Ecto neural progenitor cell (in vitro differentiated cells): ENCODE measurements around the gene FSTL5.

ENCODE experiments used
- DNase-seq: peaks from one replicate; pipeline ENCODE4 v3.0.0-alpha.2; 2018; ENCODE audit warnings: low spot score

FSTL5 gene

DNA sequence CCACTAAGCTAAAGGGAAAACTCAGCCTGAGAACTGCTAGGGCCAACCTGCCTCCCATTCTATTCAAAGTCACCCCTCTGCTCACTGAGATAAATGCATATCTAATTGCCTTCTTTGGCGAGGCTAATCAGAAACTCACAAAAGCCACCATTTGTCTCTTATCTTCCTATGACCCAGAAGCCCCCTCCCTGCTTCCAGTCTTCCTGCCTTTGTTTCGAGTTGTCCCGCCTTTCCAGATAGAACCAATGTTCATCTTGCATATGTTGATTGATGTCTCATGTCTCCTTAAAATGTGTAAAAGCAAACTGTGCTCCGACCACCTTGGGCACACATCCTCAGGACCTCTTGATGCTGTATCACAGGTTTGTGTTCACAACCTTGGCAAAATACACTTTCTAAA lies 459.8 kb downstream of the FSTL5 start:
- DNase-seq: no peak

DNA sequence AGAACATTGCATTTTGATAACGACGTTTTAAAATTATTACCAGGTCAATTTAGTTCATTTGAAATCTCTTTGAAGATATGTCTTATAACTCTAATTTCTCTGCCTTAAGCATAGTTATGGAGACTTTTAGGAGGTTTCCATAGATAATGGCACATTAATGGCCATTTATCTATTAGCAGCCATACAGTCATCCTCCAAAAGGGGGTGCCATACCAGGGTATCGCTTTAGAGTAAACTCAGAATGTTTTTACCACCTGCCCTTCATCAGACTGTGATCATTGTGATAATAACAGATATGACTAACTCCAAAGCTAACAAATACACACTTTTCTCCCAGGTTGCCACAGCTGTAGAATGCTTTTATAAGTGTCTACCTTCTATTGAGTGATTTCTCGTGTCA lies 461.5 kb downstream of the FSTL5 start:
- DNase-seq: no peak

DNA sequence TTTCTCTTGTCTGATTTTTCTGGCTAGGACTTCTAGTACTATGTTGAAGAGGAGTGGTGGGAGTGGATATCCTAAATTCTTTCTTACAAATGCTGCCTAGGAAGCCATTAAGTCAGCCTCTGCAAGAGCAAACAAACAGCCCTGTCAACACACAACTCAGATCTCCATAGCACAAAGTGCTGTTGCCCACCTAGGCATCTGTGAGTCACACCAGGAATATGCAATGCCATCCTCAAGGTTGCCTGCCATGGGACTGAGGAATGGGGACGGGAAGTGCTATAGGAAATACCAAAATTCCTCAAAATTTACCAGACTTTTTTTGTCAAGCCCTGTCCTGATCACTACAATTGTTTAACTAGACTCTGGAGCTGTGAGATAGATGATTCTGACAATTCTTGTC lies 466.9 kb downstream of the FSTL5 start:
- DNase-seq: no peak

DNA sequence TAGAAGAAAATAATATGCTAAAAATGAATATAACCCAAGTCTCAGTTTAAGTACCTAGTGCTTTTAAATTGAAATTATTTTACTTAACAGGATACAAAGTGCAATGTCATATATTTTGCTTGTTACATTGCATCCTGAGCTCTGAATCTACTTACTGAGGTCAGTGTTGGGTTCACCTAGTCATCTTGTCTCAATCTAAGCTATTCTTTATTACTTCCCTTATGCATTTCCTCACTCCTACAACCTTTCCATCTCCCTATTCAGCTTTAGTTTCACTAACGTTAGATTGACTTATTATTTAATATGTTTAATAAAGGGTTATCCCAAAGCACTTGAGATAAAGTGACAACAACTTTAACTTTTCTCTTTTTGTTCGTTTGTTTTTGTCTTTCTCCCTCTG lies 483.7 kb downstream of the FSTL5 start:
- no peak for DNase-seq

DNA sequence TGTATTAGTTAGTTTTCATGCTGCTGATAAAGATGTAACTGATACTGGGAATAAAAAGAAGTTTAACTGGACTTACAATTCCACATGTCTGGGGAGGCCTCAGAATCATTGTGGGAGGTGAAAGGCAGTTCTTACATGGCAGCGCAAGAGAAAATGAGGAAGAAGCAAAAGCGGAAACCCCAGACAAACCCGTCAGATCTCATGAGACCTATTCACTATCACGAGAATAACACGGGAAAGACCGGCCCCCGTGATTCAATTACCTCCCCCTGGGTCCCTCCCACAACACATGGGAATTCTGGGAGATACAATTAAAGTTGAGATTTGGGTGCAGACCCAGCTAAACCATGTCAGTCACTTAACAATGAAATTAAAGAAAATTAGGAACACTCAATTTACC lies 499.1 kb downstream of the FSTL5 start:
- DNase-seq: no peak

DNA sequence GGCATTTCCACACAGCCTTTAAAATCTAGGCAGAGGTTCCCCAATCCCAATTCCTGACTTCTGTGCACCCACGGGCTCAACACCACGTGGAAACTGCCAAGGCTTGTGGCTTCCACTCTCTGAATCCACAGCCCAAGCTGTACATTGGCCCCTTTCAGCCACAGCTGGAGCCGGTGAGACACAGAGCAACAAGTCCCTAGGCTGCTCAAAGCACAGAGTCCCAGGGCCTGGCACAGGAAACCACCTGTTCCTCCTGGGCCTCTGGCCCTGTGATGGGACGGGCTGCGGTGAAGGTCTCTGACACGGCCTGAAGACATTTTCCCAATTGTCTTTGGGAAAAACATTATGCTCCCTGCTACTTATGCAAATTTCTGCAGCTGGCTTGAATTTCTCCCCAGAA lies 500.0 kb downstream of the FSTL5 start:
- no peak for DNase-seq

DNA sequence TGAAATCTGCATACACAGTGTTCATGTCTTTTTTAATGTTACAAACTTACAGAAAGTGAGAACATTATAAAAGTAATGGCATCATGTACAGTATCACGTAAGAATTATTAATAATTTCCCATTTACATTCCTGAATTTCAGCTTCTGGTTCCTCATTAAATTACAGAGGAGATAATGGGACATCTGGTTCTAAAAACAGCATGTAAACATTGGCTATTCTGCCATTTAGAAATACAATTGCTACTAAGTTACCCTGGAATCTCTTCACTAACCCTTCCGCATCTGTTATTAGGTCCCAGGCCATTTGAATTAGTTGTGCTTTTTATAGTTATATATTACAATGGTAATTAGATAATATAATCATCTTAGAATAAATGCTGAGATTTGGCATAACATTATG lies 505.1 kb downstream of the FSTL5 start:
- DNase-seq: no peak

DNA sequence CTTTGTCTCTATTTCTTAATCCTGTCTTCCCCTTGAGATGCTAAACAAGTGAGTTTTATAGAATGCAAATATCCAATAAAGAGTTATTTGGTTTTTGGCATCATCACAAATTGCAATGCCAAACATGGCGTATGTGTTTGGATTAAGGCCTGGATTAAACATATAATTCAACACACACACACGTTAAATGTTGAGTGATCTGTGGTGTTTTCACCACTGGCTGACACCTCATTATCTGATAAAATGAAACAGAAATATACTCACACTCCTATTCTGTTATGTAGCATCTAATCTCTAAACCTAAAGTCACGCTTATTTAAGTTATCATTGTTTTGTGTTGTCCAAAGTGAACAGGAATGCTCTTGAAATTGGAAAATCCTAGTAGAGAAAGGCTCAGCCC lies 506.2 kb downstream of the FSTL5 start:
- DNase-seq: no peak

DNA sequence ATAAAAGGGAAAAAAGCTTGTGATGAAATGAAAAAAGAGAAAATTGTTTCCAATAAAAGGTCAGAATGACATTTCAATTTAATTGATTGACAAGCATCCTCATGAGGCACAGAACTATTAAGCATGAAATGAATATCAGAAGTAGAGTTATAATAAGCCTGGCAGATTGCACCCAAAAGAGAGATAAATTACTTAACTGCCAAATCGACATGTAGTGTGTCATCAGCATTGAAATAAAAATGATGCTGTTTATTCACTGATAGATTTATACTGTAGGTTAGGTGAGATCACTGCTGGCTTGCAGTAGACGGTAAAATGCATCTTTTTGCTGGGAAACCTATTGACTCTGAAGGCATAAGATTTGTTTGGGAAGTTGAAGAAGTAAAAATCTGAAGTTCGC lies 507.2 kb downstream of the FSTL5 start:
- no peak for DNase-seq

DNA sequence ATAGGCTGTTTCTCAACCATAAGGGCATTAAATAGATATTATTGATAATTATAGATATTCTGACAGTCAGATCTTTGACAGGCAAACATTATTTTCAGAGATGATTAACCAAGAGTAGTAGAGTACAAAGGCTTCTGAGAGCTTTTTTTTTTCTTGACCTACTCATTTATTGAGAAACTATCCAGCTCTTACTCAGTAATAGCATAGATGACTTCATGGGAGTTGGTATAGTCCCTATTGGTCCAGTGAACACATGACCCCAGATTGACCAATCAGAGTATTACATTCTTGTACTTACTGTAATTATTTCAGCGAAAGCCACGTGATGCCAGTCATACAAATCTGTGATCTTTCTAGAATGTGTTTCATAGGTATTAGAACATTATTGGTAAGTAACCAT lies 508.7 kb downstream of the FSTL5 start:
- no peak for DNase-seq

DNA sequence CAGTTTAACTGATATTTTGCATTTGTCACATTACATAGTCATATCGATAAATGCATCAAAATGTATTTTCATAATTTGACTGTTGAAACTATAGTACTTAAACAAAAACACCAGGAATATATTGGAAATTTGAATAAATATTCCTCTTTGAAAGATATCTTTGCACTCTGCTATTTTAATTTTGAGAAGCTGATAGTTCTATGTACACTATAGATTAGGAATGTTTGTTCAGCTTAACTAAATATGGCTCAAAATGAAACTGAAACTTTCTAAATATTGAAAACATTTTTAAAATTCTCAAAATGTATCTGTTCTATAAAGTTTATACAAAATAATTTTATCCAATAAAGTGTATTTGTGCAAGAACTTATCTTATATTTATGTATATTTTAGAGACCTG lies 510.1 kb downstream of the FSTL5 start:
- DNase-seq: no peak

DNA sequence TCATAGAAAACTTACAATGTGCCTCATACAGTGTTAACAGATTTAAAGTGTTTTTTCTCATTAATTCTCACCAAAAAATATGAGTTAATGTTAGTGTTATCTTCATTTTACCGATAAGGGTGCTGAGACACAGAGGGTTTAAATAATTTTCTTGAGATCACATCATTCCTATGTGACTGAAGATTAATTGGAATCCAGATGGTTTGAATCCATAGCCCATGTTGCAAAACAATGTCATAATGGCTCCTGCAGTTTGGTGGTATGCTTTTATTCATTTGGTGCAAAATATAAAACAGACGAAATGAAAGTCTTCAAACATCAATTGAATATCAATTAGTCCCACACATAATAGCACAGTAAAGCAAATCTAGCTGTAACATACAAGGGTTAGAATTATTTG lies 512.2 kb downstream of the FSTL5 start:
- DNase-seq: no peak

DNA sequence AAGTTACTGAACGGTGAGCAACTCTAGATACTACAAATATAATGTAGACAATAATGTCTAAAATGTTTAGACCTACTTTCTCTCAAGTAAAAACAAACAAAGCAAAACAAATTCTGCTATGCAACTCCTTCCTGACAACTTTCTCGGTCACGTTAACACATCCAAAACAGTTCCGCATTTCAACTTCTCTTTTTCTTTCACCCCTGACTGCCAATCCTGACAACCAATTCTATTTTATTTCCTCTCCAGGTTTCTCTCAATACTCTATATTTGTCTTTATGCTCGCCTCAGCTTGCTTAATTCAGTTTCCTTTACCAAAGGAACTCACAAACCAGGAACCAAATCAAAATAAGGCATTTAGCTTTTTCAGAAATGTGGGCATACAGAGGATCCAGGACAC lies 513.0 kb downstream of the FSTL5 start:
- no peak for DNase-seq

DNA sequence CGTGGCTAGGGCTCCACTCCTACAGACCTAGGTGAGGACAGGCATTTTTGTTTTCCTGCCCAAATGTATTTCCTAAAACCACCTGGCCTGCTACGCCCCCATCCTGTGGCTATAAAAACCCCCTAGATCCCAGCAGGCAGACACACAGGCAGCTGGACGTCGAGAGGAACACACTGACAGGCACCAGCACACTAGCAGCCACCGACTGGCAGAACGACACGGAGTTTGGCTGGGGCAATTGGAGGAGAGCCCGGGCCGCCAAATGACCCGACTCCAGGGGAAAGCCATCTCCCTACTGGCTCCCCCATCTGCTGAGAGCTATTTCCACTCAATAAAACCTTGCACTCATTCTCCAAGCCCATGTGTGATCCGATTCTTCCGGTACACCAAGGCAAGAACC lies 516.0 kb downstream of the FSTL5 start:
- no peak for DNase-seq

DNA sequence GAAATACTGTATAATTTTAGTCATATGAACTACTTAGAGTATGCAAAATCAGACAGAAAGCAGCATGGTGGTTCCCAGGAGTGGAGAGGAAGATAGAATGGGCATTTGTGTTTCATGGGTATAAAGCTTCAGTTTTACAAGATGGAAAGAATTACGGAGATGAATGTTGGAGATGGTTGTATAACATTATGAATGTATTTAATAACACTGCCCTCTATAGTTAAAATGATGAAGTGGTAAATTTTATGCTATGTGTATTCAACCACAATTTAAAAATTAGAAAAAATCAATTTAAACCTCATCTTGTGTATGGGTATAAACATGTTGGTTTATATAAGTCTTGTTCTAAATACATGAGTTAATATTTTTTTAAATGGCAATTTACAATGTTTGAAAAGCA lies 521.1 kb downstream of the FSTL5 start:
- DNase-seq: no peak

DNA sequence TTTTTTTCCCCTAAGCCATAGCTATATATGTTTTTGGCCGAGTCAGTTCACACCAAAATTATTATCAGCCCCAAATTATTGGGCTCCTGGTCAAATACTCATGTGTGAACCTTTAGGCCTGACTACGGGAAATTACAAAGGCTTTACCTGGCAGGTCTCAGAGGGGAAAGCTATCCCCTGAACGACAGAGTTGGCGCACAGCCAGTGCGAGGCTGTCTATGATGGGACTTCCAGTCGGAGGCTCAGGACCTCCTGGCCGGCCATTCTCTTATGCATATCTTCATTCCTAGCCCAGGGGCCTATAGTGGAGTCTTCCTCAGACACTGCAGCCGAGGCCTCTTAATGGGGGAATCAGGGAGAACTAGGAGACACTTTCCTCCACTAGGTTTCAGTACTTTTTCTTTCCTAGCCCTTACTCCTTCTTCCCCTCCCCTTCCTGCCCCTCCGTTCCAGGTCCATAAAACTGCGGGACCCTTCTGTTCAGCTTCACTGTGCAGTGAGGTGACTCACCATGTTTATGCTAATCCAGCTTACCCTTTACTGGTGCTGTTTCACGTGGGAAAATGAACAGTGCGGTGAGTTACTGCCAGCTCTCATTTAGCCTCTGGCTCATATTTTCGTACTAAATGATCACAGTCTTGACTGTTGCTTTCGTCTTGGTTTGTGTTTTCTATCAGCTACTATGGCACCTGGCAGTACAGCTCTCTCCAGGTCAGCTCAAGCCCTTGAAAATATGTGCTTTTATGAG lies 533.9 kb downstream of the FSTL5 start:
- DNase-seq: no peak

DNA sequence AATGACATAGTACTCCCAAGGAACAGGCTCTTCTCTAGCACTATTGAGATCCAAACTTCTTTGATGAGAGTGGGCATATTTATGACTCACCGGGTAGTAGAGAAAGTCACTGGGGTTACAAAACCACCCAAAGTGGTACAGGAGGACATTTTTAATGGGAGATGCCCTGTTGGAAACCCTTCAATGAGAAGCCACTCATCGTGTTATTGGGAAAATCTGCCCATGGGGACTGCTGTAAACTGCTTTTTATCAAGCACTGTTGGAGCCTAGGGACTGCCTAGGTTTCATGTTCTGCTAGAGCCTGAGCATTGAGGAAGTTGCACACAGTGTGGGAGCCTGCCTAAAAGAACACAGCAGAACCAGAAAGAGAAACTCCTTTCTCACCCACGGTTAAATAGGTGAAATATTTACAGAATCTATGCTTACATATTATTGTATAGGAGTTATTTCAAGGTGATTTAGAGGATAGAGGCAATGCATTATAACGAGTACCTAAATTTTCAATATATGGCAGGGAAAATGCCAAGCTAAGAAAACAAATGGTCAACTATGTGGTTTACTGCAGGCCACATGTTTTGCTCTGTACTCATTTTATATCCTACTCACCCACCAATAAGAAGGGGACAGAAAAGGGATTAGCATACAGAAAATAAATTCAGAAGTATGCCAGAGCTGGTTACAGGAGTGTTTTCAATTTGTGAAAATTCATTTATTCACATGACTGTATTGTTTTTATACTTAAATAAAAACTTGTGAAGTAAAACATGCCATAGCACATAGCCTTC lies 559.1 kb downstream of the FSTL5 start:
- no peak for DNase-seq

DNA sequence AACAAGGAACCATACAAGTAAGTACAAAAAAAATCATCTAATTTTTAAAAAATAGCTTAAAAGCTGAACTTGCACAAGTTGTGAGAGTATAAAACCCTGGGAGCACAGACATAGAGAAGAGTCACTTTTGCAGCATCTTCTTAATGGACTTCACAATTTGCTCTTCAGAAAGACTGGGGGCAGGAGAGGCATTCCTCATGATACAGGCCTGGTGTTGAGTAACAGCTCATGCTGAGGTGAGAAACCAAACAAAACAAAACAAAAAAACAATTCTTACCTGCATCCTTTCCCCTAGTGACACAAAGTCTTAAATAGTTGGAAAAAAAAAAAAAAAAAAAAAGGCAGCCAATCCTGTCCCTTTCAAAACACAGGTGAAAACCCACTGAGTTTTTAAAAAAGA lies 562.8 kb downstream of the FSTL5 start:
- DNase-seq: no peak

DNA sequence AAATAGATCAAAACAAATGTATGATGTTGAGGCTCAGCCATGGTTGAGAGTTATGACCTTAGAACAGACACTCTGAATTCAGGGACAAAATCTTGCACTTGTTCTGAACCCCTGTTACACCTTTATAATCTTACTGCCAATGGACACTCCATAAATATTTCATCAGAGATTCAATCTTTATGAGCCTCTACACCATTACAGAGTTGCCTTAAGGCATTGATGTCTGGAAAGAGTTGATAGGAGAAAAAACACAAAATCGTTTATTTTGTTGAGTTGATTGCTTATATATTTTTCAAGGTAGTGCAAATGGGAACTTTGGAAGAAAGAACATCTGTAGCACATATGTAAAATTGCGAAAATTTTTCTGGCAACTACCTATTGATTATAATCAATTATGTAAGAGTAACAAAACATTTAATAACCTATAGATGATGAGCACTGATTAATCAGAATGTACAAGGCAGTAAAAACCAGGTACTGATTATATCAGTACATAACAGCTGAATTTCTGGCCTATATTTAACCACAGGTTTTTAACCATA lies 568.5 kb downstream of the FSTL5 start:
- no peak for DNase-seq

DNA sequence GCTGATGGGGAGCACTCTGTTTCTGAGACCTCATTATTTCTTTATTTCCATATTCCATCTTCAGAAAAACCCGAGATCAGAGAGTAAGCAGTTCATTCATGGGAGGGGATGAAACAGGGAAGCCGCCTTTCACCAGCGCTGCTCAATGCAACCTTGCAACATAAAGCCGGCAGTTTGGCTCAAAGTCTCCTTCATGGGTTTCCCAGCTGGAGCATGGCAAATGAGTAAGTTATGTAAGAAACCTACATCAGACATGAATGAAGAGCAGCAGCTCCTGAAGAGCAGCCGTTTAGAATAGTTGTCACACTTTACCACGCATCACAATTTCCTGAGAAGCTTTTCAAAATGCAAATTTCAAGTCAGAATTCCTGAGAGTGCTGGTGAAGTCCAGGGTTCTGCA lies 578.8 kb downstream of the FSTL5 start:
- no peak for DNase-seq

DNA sequence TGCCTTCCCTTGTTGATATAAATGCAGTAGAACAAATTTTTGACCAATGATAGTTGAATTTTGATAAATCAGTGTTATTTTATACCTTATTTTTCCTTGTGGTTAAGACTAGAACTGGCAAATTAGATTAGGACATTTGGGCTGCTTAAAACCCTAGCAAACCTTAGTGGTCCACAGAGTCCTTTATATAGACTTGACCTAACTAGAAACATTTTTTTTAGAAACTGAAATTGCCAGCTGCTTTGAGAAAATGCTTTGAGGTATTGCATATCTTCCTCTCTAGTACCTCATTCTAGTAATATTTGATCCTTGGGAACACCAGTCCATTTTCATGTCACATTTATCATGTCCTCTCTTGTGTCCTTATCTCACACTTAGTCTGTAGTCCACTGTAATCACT lies 580.3 kb downstream of the FSTL5 start:
- DNase-seq: no peak

DNA sequence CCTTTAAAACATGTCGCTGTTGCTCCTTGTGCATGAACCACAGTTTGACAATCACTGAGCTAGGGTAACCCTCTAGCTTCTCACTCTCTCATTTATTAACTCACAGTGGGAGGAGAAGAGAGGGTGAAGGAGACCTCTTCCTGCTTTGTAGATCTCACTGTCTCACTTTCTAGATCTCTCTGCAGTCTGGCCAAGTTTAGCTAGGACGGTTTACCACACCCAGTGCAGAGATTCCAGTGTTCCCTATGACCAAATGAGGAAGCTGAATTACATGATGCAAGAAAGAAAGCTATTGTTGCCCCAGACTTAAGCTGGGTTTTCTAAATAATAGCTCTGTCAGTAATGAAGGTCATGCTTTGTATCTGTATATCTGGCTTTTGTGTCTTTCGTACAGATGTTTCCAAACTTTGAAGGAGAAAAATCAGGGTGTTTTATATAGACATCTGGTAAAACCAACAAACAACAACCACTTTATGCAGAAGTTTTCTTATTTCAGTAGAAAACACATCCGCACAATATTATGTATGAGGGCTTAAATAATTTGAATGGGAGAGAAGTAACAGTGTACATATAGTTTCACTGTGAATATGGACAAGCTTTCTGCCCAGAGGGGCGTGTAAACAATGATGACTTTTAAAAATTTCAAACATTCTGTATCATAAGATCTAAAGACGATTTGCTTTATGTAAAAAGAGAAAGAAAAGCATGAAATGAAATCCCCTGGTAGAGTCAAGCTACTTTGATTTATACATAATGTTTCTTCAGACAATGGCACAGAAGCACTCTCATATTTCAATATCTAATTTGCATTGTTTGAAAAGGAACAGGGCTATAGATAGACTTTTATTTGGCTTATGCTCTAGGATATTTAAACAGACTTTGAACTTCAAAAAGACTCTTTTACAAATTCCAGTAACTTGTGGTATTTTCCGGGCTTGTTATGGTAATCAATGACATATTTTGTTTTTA lies 582.3 kb downstream of the FSTL5 start:
- DNase-seq: no peak
